ENCODE results near the gene EVI5L. TPM values are rescaled to one million over a fixed set of nuclear protein-coding genes. Genes with fewer than 3 reads are reported as not detected.

EVI5L gene
- total and polyA plus RNA-seq, 2 of the 13 experiments (the other 11 are each of a cell fraction or from before 2014, with no cell fraction given) = 1.7 to 2.4 TPM

DNA sequence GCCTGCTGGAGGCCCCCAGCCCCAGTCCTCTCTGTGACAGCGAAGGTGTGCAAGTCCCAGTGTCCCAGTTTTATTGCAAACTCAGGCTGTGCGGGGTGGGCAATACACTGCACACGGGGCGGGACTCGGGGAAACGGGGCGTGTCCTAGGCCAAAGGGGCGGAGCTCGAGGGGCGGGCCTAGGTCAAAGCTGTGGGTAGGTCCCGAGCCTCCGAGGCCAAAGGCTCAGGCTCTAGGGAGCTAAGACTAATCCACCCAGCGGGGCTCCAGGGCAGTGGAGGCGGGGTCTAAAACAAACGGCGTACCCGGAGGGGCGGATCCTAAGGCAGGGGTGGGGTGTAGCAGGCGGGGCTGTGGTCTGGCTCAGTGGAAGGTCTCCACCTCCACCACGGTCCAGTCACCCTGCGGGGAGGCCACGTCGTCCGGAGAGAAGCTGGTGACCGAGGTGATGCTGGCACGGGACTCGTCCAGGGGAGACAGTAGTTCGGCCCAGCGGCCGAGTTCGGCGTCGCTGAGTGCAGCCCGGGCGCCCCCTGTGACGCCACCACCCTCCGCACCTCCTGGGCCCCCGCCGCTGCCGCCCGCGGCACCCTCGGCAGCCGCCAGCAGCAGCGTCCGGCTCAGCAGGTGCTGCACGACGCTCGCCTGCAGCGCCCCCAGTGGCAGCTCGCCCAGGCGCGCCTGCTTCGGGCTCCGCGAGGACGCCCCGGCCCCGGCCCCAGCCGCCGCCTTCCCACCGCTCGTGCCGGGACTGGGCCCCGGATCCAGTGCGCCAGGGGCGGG, 38.8 kb downstream of the EVI5L start (continued):
- TF ChIP-seq SPEN (CRISPR knock-in tag; IDR thresholded peaks at IDR 0.05; ENCODE audit: low read depth) = peak; percentile 70; the same call in 1 of the 2 replicates
- TF ChIP-seq PRDM10 (CRISPR knock-in tag; IDR thresholded peaks at IDR 0.05; ENCODE audit: low read depth) = no peak
- TF ChIP-seq CAMTA2 (CRISPR knock-in tag; IDR thresholded peaks at IDR 0.05; ENCODE audit: borderline replicate concordance) = no peak; the same call in 1 of the 2 replicates
- 0 out of 2 replicates have a peak, but pooled peaks have one; percentile 25 for TF ChIP-seq ZNF790 (CRISPR knock-in tag; IDR thresholded peaks at IDR 0.05; ENCODE audit: borderline replicate concordance)
- TF ChIP-seq, protein P1, sequence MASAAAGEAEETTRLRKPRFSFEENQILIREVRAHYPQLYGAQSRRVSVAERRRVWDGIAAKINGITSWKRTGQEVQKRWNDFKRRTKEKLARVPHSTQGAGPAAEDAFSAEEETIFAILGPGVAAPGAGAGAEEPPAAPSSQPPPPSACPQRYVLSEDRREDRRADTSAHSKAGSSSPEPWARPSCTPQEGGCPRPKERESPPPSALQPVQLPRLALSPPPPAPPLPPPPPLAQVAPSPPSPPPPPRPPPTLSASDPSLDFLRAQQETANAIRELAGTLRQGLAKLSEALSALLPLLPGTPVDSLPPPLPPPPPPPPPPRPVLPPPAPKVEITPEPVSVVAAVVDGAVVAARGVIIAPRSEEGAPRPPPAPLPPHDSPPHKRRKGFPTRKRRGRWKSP (CRISPR knock-in tag; IDR thresholded peaks at IDR 0.05) = 0 out of 2 replicates have a peak, but pooled peaks have one; percentile 79
- no peak for TF ChIP-seq TCF12 (IDR thresholded peaks at IDR 0.05)
- peak; percentile 82 for TF ChIP-seq TCF12 (CRISPR knock-in tag; IDR thresholded peaks at IDR 0.05)
- TF ChIP-seq GMEB1 (CRISPR knock-in tag; IDR thresholded peaks at IDR 0.05; ENCODE audit: borderline replicate concordance) = 0 out of 2 replicates have a peak, but pooled peaks have one; percentile 14
- peak; percentile 43; the same call in 1 of the 2 replicates for TF ChIP-seq SP5 (CRISPR knock-in tag; IDR thresholded peaks at IDR 0.05; ENCODE audit: borderline replicate concordance, low read depth)
- no peak for TF ChIP-seq NR2F6 (IDR thresholded peaks at IDR 0.05)
- TF ChIP-seq NR2F6 (CRISPR knock-in tag; IDR thresholded peaks at IDR 0.05) = 0 out of 2 replicates have a peak, but pooled peaks have one; percentile 11
- TF ChIP-seq XRCC5 (optimal IDR thresholded peaks at IDR 0.05; ENCODE audit: low read length) = peak; percentile 78
- no peak for TF ChIP-seq FOXP1 (IDR thresholded peaks at IDR 0.05)
- no peak for TF ChIP-seq FOXP1 (CRISPR knock-in tag; IDR thresholded peaks at IDR 0.05)
- TF ChIP-seq, protein P2, sequence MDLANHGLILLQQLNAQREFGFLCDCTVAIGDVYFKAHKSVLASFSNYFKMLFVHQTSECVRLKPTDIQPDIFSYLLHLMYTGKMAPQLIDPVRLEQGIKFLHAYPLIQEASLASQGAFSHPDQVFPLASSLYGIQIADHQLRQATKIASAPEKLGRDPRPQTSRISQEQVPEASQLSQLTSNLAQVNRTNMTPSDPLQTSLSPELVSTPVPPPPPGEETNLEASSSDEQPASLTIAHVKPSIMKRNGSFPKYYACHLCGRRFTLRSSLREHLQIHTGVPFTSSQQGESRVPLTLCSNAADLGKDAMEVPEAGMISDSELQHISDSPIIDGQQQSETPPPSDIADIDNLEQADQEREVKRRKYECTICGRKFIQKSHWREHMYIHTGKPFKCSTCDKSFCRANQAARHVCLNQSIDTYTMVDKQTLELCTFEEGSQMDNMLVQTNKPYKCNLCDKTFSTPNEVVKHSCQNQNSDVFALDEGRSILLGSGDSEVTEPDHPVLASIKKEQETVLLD (CRISPR knock-in tag; IDR thresholded peaks at IDR 0.05; ENCODE audit: low read depth) = peak; percentile 33; the same call in 1 of the 2 replicates
- TF ChIP-seq ZNF749 (CRISPR knock-in tag; IDR thresholded peaks at IDR 0.05; ENCODE audit: borderline replicate concordance) = peak; percentile 79; the same call in 1 of the 2 replicates
- peak; percentile 19; the same call in 1 of the 2 replicates for TF ChIP-seq ZNF333 (CRISPR knock-in tag; IDR thresholded peaks at IDR 0.05; ENCODE audit: borderline replicate concordance)
- TF ChIP-seq ZSCAN25 (CRISPR knock-in tag; IDR thresholded peaks at IDR 0.05) = peak; percentile 84; the same call in 1 of the 2 replicates
- TF ChIP-seq ZNF280B (CRISPR knock-in tag; IDR thresholded peaks at IDR 0.05; ENCODE audit: borderline replicate concordance) = peak; percentile 77
- TF ChIP-seq KLF12 (CRISPR knock-in tag; IDR thresholded peaks at IDR 0.05; ENCODE audit: borderline replicate concordance) = peak; percentile 67; the same call in 1 of the 2 replicates
